ENCODE results near the gene CFAP54. TPM values are rescaled to one million over a fixed set of nuclear protein-coding genes. Genes with fewer than 3 reads are reported as not detected.

Gene CFAP54
- total and polyA plus RNA-seq, 2 donors (not counting 3 experiments of a cell fraction or from before 2014, with no cell fraction given) = 3.6 to 26.9 TPM

DNA sequence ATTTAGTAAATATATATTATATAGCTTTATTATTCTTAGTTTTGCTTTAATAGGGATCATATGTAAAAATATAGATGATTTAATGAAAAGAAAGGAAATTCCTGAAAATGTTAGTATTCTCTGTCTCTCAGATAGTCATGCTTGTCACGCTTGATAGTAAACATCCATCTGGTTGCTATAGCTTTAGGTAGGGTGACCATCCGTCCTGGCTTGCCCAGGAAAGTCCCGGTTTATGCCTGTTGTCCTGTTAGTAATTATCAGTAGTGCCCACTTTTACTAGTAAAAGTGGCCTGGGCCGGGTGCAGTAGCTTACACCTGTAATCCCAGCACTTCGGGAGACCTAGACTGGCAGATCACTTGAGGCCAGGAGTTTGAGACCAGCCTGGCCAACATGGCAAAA is 23.8 kb downstream of the CFAP54 start:
- no peak overlapping the region for H3K9ac ChIP-seq (replicated peaks; ENCODE audit: extremely low read depth, insufficient read depth, low read length)
- H3K4me2 ChIP-seq (ENCODE audit: insufficient read depth, low read length) = no peak overlapping the region
- no TSS peak for BruUV-seq (replicated peaks)
- no peaks in the 10 kb centered on the region for H3K9me3 ChIP-seq (replicated peaks; ENCODE audit: control insufficient read depth, insufficient read depth, low read length)
- H3K27ac ChIP-seq (ENCODE audit: insufficient read depth, low read depth, low read length) = no peak overlapping the region
- peaks cover 4% of the 10 kb centered on the region for H3K79me2 ChIP-seq (ENCODE audit: control insufficient read depth, insufficient read depth, low read length)
- CTCF ChIA-PET = interaction anchor here (0.9 to 2.0 kb wide), 4 partner anchors 12 to 24 kb away, joined by 3 to 6 read pairs (median 6); partner anchors contain the start of gene CFAP54
- dilution Hi-C loops (cut with MboI; ENCODE audit: extremely low pct_ligation_motif_present, low sequenced_read_pairs) (no loop called here), intact Hi-C loops (cut with micrococcal nuclease) (loop anchor here (10.0 kb wide), 1 partner anchor 378 kb away; no protein-coding TSS in a partner anchor)
- no peaks in the 10 kb centered on the region for H3K36me3 ChIP-seq (ENCODE audit: control insufficient read depth in 2 of 2, extremely low read depth in 1 of 2, insufficient read depth in 2 of 2, low read length in 2 of 2)
- H3K9me1 ChIP-seq (replicated peaks; ENCODE audit: control insufficient read depth, extremely low read depth, insufficient read depth, low read length) = no peaks in the 10 kb centered on the region
- no peak for FAIRE-seq
- H3K4me1 ChIP-seq (ENCODE audit: control insufficient read depth, extremely low read depth, insufficient read depth, low read length) = peaks cover 17% of the 10 kb centered on the region
- H3K27me3 ChIP-seq (ENCODE audit: control insufficient read depth in 2 of 2, insufficient read depth in 2 of 2, low read length in 2 of 2) = no peaks in the 10 kb centered on the region
- H4K20me1 ChIP-seq (replicated peaks; ENCODE audit: control insufficient read depth, extremely low read depth, insufficient read depth, low read length) = no peaks in the 10 kb centered on the region
- TF ChIP-seq POLR2AphosphoS5 (IDR thresholded peaks at IDR 0.05; ENCODE audit: insufficient read depth, low read depth, low read length) (no peak), CTCF (IDR thresholded peaks at IDR 0.05; ENCODE audit: extremely low read depth in 1 of 2, insufficient read depth in 1 of 2, low read depth in 1 of 2, low read length in 2 of 2) (no peak), EZH2 (IDR thresholded peaks at IDR 0.05; ENCODE audit: borderline replicate concordance, low read depth, low read length, severe bottlenecking) (no peak), JUN (IDR thresholded peaks at IDR 0.05; ENCODE audit: borderline replicate concordance, insufficient read depth, insufficient read length, low read depth) (no peak), GATA2 (IDR thresholded peaks at IDR 0.05; ENCODE audit: insufficient read depth, insufficient read length, low read depth, low read length) (no peak), MYC (IDR thresholded peaks at IDR 0.05; ENCODE audit: low read depth, low read length) (no peak), FOS (IDR thresholded peaks at IDR 0.05; ENCODE audit: borderline replicate concordance, insufficient read depth, low read length) (no peak), POLR2A (IDR thresholded peaks at IDR 0.05; ENCODE audit: low read depth, low read length) (no peak)
- TF ChIP-seq, protein P1, sequence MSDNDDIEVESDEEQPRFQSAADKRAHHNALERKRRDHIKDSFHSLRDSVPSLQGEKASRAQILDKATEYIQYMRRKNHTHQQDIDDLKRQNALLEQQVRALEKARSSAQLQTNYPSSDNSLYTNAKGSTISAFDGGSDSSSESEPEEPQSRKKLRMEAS (IDR thresholded peaks at IDR 0.05; ENCODE audit: insufficient read depth, insufficient read length) = no peak
- H3K4me3 ChIP-seq (replicated peaks in 1 of 3; ENCODE audit: insufficient read depth in 1 of 3, low read depth in 1 of 3, low read length in 3 of 3) = no peak overlapping the region
- DNase-seq (ENCODE audit: low read depth, low spot score) = no peak
- H2AFZ ChIP-seq (ENCODE audit: low read depth, low read length) = no peak overlapping the region
- POLR2A ChIA-PET = interaction anchor here (0.6 kb wide), 1 partner anchor 200 kb away, joined by 3 read pairs; no protein-coding TSS in a partner anchor

All from endothelial cell of umbilical vein (primary cell).